WTC11 (cell line): ENCODE results near the gene ZNF622.

Source experiments
- ATF3 ChIP-seq: sonication (generic); formaldehyde crosslinking; conservative IDR thresholded peaks from 2 replicates; pipeline ENCODE4 v1.8.1; 2022; ENCODE audit warnings: mild to moderate bottlenecking, missing genetic modification reagents
- CREM ChIP-seq: sonication (generic); formaldehyde crosslinking; IDR thresholded peaks from 2 replicates; pipeline ENCODE4 v1.8.1; 2022; ENCODE audit warnings: mild to moderate bottlenecking, missing genetic modification reagents, moderate library complexity
- HMGA2 ChIP-seq: fragments of 250-450 bp; sonication (Bioruptor Pico); IDR thresholded peaks from 2 replicates; pipeline ENCODE4 v1.4.0; 2021; ENCODE audit warnings: mild to moderate bottlenecking, moderate library complexity
- NR3C1 ChIP-seq: sonication (generic); formaldehyde crosslinking; conservative IDR thresholded peaks from 2 replicates; pipeline ENCODE4 v1.8.1; 2023; ENCODE audit warnings: low read depth, mild to moderate bottlenecking, missing genetic modification reagents
- SP1 ChIP-seq: sonication (generic); formaldehyde crosslinking; conservative IDR thresholded peaks from 2 replicates; pipeline ENCODE4 v1.8.1; 2022; ENCODE audit warnings: missing genetic modification reagents
- TEAD4 ChIP-seq: sonication (generic); formaldehyde crosslinking; IDR thresholded peaks from 2 replicates; pipeline ENCODE4 v1.8.0; 2022; ENCODE audit warnings: mild to moderate bottlenecking, missing genetic modification reagents
- ZBTB43 ChIP-seq: sonication (generic); formaldehyde crosslinking; IDR thresholded peaks from 2 replicates; pipeline ENCODE4 v1.8.1; 2023; ENCODE audit warnings: mild to moderate bottlenecking, missing genetic modification reagents
- ZNF396 ChIP-seq: fragments of 250-450 bp; sonication (Bioruptor Pico); IDR thresholded peaks from 2 replicates; pipeline ENCODE4 v1.8.0; 2021; ENCODE audit warnings: mild to moderate bottlenecking, moderate library complexity, borderline replicate concordance
- TF ChIP-seq, protein P1 (sequence below): sonication (generic); formaldehyde crosslinking; IDR thresholded peaks from 2 replicates; pipeline ENCODE4 v1.8.0; 2022; ENCODE audit warnings: mild to moderate bottlenecking, missing genetic modification reagents
- TF ChIP-seq, protein P2 (sequence below): fragments of 200-600 bp; IDR thresholded peaks from 2 replicates; pipeline ENCODE4 v1.8.0; 2022; ENCODE audit warnings: antibody characterized with exemption
- TF ChIP-seq, protein P3 (sequence below): sonication (generic); formaldehyde crosslinking; IDR thresholded peaks from 2 replicates; pipeline ENCODE4 v1.8.1; 2022; ENCODE audit warnings: low read depth, mild to moderate bottlenecking, moderate library complexity, missing genetic modification reagents, borderline replicate concordance

- TF ChIP-seq, protein P1, sequence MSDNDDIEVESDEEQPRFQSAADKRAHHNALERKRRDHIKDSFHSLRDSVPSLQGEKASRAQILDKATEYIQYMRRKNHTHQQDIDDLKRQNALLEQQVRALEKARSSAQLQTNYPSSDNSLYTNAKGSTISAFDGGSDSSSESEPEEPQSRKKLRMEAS (CRISPR knock-in tag) = no peak
- no peak for TF ChIP-seq NR3C1 (CRISPR knock-in tag)
- TF ChIP-seq, protein P2, sequence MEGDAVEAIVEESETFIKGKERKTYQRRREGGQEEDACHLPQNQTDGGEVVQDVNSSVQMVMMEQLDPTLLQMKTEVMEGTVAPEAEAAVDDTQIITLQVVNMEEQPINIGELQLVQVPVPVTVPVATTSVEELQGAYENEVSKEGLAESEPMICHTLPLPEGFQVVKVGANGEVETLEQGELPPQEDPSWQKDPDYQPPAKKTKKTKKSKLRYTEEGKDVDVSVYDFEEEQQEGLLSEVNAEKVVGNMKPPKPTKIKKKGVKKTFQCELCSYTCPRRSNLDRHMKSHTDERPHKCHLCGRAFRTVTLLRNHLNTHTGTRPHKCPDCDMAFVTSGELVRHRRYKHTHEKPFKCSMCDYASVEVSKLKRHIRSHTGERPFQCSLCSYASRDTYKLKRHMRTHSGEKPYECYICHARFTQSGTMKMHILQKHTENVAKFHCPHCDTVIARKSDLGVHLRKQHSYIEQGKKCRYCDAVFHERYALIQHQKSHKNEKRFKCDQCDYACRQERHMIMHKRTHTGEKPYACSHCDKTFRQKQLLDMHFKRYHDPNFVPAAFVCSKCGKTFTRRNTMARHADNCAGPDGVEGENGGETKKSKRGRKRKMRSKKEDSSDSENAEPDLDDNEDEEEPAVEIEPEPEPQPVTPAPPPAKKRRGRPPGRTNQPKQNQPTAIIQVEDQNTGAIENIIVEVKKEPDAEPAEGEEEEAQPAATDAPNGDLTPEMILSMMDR = no peak
- TF ChIP-seq, protein P3, sequence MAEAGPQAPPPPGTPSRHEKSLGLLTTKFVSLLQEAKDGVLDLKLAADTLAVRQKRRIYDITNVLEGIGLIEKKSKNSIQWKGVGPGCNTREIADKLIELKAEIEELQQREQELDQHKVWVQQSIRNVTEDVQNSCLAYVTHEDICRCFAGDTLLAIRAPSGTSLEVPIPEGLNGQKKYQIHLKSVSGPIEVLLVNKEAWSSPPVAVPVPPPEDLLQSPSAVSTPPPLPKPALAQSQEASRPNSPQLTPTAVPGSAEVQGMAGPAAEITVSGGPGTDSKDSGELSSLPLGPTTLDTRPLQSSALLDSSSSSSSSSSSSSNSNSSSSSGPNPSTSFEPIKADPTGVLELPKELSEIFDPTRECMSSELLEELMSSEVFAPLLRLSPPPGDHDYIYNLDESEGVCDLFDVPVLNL = no peak
- no peak for TF ChIP-seq SP1 (CRISPR knock-in tag)
- no peak for TF ChIP-seq ZBTB43 (CRISPR knock-in tag)
- TF ChIP-seq ATF3 (CRISPR knock-in tag) = no peak
- no peak for TF ChIP-seq TEAD4
- no peak for TF ChIP-seq ZNF396 (CRISPR knock-in tag)
- TF ChIP-seq HMGA2 = no peak
- no peak for TF ChIP-seq CREM (CRISPR knock-in tag)
These were observed 34.4 kb upstream of the ZNF622 start for GRCh38 chr5:16500024-16500423.
